ENCODE data around the gene AJAP1. TPM values are rescaled to one million over a fixed set of nuclear protein-coding genes. Genes with fewer than 3 reads are reported as not detected.

The AJAP1 gene
- total RNA-seq, 3 donors from 2014 or later: 0.09 to 1.1 (median 0.17) TPM

- TF ChIP-seq CTCF (IDR thresholded peaks at IDR 0.05): no peak
- Histone ChIP-seq H3K4me3 (no peak overlapping the region), H3K4me1 (ENCODE audit: low read depth) (no peaks in the 10 kb centered on the region), H3K36me3 (ENCODE audit: low read depth) (no peaks in the 10 kb centered on the region), H3K9me3 (no peaks in the 10 kb centered on the region)
- no peak for ATAC-seq
- DNase-seq: no peak
- intact Hi-C loops (cut with DNase I, micrococcal nuclease): no loop called here
These were observed 79.8 kb downstream of the AJAP1 start for GRCh38 chr1:4734219-4734618.

- ATAC-seq: no peak
- intact Hi-C loops (cut with DNase I, micrococcal nuclease): no loop called here
- no peaks in the 10 kb centered on the region for H3K9me3 ChIP-seq
- DNase-seq: no peak
- no peaks in the 10 kb centered on the region for H3K4me1 ChIP-seq (ENCODE audit: low read depth)
- H3K4me3 ChIP-seq: no peak overlapping the region
- no peaks in the 10 kb centered on the region for H3K36me3 ChIP-seq (ENCODE audit: low read depth)
- no peak for TF ChIP-seq CTCF (IDR thresholded peaks at IDR 0.05)
These were observed 80.4 kb downstream of the AJAP1 start for GRCh38 chr1:4734791-4735190.

GRCh38 chr1:4736254-4736653 lies 81.8 kb downstream of the AJAP1 start:
- DNase-seq (peak in 1 of 3 donors; percentile 25), ATAC-seq (no peak)
- Histone ChIP-seq H3K36me3 (ENCODE audit: low read depth) (no peaks in the 10 kb centered on the region), H3K4me1 (ENCODE audit: low read depth) (no peaks in the 10 kb centered on the region), H3K9me3 (no peaks in the 10 kb centered on the region), H3K4me3 (no peak overlapping the region)
- intact Hi-C loops (cut with DNase I, micrococcal nuclease): no loop called here
- no peak for TF ChIP-seq CTCF (IDR thresholded peaks at IDR 0.05)

- intact Hi-C loops (cut with DNase I, micrococcal nuclease): no loop called here
These were observed 87.5 kb downstream of the AJAP1 start for GRCh38 chr1:4741876-4742423.

GRCh38 chr1:4743978-4744750 lies 89.8 kb downstream of the AJAP1 start:
- H3K9me3 ChIP-seq: no peaks in the 10 kb centered on the region
- no peaks in the 10 kb centered on the region for H3K4me1 ChIP-seq (ENCODE audit: low read depth)
- intact Hi-C loops (cut with DNase I, micrococcal nuclease): no loop called here
- ATAC-seq (no peak), DNase-seq (no peak)
- H3K4me3 ChIP-seq: no peak overlapping the region
- no peak for TF ChIP-seq CTCF (IDR thresholded peaks at IDR 0.05)
- no peaks in the 10 kb centered on the region for H3K36me3 ChIP-seq (ENCODE audit: low read depth)

More at GRCh38 chr1:4741876-4742423, 87.5 kb downstream of the AJAP1 start:
- H3K36me3 ChIP-seq (ENCODE audit: low read depth): no peaks in the 10 kb centered on the region
- no peaks in the 10 kb centered on the region for H3K4me1 ChIP-seq (ENCODE audit: low read depth)
- no peak for DNase-seq
- H3K9me3 ChIP-seq: no peaks in the 10 kb centered on the region
- H3K4me3 ChIP-seq: no peak overlapping the region
- no peak for ATAC-seq
- TF ChIP-seq CTCF (IDR thresholded peaks at IDR 0.05): no peak
